ENCODE data around the gene NKAIN2.

GRCh38 chr6:124078169-124078568, 274.5 kb downstream of the NKAIN2 start:
- TF ChIP-seq CTCF (conservative IDR thresholded peaks at IDR 0.05) (no peak), ZFX (IDR thresholded peaks at IDR 0.05) (no peak)

Measured in C4-2B (cell line).